T-helper 22 cell (primary cell): ENCODE measurements around the gene PTPRN2.
"Not testable (repeated sequence)": the region's sequence is repeated elsewhere in the genome, so short reads cannot be mapped to it uniquely, and the experiment has no call there.

ENCODE experiments used
- DNase-seq: peaks from one replicate; pipeline ENCODE4 v3.0.0-alpha.2; 2020; ENCODE audit warnings: low read depth

PTPRN2 gene

GRCh38 chr7:158322616-158323530 is 264.8 kb downstream of the PTPRN2 start:
- DNase-seq = no peak

GRCh38 chr7:158321936-158322615 is 265.5 kb downstream of the PTPRN2 start:
- no peak for DNase-seq

DNA sequence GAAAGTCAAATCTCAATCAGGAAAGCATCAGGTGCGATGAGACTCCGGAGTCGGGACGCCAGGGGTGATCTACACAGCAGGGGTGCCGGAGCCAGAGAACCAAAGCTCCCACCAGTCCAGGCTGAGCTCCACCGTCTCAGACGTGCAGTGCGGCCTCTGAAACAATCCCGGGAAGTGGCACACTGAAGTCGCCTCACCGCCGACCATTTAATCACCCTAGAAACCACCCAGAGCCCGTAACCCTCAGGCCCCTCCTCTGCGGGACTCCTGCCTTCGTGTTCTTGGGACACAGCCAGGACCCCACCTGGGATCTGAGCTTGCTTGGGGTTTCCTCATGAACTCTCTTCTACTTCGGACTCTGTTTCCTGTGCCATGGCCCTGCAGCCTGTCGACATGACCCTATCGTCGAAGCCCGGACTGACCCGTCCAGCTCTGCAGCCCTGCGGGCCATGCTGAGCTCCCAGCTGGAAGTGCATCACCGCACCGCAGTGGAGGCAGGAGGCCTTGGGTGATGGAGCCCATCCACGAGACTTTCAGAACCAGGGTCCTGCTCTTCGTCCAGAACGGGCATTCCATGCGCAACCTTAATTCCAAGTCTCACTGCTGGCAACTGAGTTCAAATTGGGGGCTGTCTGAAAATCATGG is 266.4 kb downstream of the PTPRN2 start:
- no peak for DNase-seq

GRCh38 chr7:158320328-158320727 is 267.3 kb downstream of the PTPRN2 start:
- no peak for DNase-seq

GRCh38 chr7:158318511-158318913 is 269.1 kb downstream of the PTPRN2 start:
- no peak for DNase-seq

GRCh38 chr7:158317238-158318205 is 270.1 kb downstream of the PTPRN2 start:
- no peak for DNase-seq

DNA sequence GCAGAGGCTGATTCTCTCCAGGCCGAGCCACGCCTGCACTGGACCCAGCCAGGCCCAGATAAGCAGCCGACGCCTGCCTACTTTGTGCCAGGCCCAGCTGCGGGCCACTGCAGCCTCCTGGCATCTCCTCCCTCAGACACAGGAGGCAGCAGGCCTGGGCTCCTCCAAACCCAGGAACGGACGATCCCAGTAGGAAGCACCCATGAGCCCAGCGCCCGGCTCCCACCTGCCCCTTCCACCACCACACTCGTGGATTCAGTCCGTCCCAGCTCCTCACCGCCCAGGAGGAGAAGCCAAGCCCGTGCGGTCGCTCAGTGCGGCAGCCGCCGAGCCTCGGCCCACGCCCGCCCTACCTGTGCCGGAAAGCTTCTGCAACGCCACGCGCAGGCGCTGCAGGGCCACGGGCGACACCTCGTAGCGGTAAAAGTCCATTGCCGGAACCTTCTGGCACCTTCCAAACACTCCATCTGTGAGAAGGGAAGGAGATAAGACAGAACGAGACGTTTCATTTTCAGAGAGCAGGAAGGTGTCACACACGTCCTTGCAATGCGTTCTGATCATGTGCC is 271.1 kb downstream of the PTPRN2 start:
- DNase-seq = no peak

DNA sequence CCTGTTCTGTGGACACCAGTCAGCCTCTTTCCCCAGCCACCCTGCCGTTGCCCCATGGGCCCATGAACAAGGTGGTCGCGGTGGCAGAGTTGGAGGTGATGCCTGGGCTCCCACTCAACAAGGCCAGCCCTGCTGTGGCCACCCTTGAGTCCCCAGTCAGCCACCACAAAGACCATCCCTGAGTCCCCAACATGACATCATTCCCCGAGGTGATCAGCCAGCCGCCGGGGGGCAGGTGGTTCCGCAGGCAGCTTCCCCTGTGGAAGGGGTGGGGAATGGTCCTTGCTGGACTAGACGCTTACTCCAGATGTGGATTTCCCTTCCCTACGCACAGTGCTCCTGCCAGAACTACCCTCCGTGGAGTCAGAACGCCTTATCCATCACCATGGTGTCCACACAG is 271.7 kb downstream of the PTPRN2 start:
- no peak for DNase-seq

DNA sequence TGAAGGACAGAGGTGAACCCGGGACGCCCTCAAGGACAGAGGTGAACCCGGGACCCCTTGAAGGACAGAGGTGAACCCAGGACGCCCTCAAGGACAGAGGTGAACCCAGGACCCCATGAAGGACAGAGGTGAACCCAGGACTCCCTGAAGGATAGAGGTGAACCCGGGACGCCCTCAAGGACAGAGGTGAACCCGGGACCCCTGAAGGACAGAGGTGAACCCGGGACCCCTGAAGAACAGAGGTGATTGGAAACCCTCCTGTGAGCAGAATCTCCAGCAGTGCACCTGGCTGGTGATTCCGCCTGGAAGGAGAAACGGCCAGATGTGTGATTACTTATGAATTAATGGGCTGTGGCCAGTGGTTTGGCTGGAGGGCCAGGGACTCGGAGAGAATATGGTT is 272.3 kb downstream of the PTPRN2 start:
- DNase-seq = no peak

- DNase-seq = no peak
These were observed 273.2 kb downstream of the PTPRN2 start for GRCh38 chr7:158314394-158314793.

DNA sequence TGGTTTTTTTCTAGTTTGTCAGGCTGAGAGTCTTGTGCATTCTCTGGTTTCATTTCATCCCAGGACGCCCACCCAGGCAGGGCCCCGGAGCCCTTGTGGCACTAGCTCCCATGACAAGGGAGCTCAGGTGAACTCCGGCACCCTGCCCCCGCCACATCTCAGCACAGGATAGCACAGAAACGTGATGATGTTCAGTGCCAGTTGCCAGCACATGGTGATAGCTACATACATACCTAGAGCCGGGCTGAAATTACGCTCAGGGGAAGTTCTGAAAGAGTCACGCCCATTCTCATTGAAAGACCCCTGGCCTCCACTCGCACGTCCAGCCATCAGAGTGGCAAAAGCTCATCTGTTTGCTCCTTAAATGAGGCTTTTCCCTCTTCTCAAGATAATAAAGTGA is 273.7 kb downstream of the PTPRN2 start:
- DNase-seq = no peak

DNA sequence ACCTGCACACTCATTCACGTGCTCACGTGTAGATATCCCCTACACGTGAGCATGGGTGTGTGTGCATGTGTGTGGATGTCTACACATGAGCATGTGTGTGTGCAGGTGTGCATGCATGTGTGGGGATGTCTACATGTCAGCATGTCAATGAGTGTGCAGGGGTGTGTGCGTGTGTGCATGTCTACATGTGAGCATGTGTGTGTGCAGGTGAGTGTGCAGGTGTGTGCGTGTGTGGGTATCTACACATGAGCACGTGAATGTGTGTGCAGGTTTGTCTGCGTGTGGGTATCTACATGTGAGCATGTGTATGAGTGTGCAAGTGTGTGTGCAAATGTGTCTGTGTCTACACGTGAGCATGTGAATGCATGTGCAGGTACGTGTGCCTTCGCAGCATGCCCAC is 274.8 kb downstream of the PTPRN2 start:
- no peak for DNase-seq

DNA sequence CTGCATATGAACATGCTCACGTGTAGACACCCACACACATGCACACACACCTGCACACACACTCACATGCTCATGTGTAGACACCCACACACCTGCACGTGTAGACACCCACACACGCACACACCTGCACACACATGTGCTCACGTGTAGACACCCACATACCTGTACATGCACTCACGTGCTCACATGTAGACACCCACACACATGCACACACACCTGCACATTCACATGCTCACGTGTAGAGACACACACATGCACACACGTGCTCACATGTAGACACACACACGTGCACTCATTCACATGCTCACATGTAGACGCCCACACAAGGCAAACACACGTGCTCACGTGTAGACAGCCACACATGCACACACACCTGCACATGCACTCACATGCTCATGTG is 275.8 kb downstream of the PTPRN2 start:
- DNase-seq = no peak

GRCh38 chr7:158310924-158311666 is 276.5 kb downstream of the PTPRN2 start:
- no peak for DNase-seq

DNA sequence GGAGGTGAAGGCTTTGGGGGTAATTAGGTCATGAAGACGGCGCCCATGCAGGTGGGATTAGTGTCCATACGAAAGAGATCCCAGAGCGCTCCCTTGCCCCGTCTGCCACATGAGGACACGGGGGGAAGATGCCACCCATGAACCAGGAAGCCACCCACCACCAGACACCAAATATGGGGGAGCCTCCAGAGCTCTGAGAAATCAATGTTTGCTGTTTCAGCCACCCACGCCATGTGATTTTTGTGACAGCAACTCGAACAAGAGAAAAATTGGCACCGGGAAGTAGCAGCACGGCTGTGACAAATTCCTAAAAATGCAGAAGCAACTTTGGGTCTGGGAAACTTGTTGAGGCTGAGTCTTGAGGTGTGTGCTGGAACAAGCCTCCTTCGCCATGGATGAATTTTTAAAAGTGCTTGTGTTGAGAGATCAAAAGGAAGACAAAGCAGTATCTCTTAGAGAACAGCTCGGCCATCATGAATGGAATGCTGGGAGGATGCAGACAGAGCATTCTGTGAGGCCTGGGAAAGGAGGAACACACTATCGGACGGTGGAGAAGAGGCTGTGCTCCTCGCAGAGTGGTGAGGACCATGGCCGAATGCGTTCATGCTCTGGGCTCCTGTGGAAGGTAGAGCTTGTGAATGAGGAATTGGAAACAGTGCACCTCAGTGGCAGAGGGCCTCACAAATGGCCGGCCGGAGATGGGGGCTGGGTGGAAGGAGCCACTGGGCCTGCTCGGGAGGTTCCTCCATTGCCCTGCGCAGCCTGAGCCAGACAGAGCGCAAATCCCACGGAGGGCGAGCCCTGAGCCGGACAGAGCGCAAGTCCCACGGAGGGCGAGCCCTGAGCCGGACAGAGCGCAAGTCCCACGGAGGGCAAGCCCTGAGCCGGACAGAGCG is 277.5 kb downstream of the PTPRN2 start:
- no peak for DNase-seq

- no peak for DNase-seq
These were observed 279.6 kb downstream of the PTPRN2 start for GRCh38 chr7:158308001-158308400.

- DNase-seq = not testable (repeated sequence)
These were observed 283.6 kb downstream of the PTPRN2 start for GRCh38 chr7:158304072-158304471.

- DNase-seq = no peak
These were observed 284.5 kb downstream of the PTPRN2 start for GRCh38 chr7:158303121-158303520.

DNA sequence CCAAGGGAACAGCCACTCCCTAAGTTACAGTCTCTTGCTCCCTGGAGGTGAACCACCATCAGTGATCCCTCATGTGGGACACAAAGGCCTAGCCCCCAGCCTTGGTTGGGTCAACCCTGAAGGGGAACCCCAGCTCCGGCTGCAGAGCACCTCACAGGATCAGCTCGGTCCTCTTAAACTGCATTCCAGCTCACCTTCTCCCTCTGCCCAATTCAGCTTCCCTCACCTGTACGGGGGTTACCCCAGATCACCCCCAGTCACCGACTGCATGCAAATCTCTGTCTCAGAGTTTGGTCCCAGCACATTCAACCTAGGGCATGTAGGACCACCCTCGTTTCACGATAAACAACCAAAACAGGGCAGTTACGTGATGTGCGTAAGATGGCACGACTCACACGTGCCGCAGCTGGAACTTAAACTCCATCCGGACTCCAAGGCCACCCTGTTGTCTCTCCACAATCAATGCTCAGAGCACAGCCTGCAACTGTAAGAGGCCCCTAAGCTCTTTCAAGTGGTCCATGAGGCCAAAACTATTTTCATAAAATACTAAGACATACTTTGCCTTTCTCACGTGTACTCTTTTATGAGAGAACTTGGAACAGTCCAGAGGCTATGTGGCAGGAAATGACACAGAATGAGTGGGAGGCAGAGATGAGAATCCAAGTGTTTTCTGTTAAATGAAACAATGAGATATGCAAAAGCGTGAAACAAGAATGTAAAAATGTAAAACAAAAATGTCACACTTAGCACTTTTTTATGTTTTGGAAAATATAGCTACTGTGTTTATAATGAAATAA is 285.2 kb downstream of the PTPRN2 start:
- no peak for DNase-seq
